PC-9 (cell line): ENCODE data around the gene C16orf82.

ENCODE experiments used
- CTCF ChIP-seq: fragments of 200-600 bp; sonication (generic); conservative IDR thresholded peaks from 2 replicates; pipeline ENCODE4 v1.6.1; 2017; ENCODE audit warnings: mixed run types, antibody characterized with exemption, mild to moderate bottlenecking, moderate library complexity
- EZH2 ChIP-seq: fragments of 200-600 bp; sonication (generic); IDR thresholded peaks from 2 replicates; pipeline ENCODE4 v1.8.0; 2017; ENCODE audit warnings: antibody characterized with exemption, low read depth

- TF ChIP-seq EZH2: no peak
- TF ChIP-seq CTCF: no peak
Measured at GRCh38 chr16:27029525-27029924, 37.2 kb upstream of the C16orf82 start.
